22Rv1 (cell line): ENCODE data around the gene SMOC2.

Experiments used
- CTCF ChIP-seq: fragments of 450-650 bp; IDR thresholded peaks from 2 replicates; pipeline ENCODE4 v1.5.1; 2017; ENCODE audit warnings: mild to moderate bottlenecking
- ZFX ChIP-seq: fragments of 450-650 bp; IDR thresholded peaks from 2 replicates; pipeline ENCODE4 v1.6.1; 2017; ENCODE audit warnings: antibody characterized with exemption, borderline replicate concordance

GRCh38 chr6:168455847-168456530, 15.0 kb downstream of the SMOC2 start:
- TF ChIP-seq CTCF = no peak
- TF ChIP-seq ZFX = no peak
